C4-2B (cell line): ENCODE data around the gene KLF3.

Source experiments
- H3K27ac ChIP-seq: fragments of 450-650 bp; 2 replicates; pipeline ENCODE4 v1.5.1; 2017
- CTCF ChIP-seq: fragments of 450-650 bp; conservative IDR thresholded peaks from 2 replicates; pipeline ENCODE4 v1.5.1; 2017; ENCODE audit warnings: mild to moderate bottlenecking
- ZFX ChIP-seq: fragments of 450-650 bp; IDR thresholded peaks from 2 replicates; pipeline ENCODE4 v1.6.1; 2017

The KLF3 gene

GRCh38 chr4:38675146-38676121, 11.4 kb downstream of the KLF3 start:
- H3K27ac ChIP-seq: peak overlapping the region; percentile 95
- TF ChIP-seq ZFX (no peak), CTCF (peak; percentile 90)

GRCh38 chr4:38676986-38677385, 13.0 kb downstream of the KLF3 start:
- no peak for TF ChIP-seq ZFX
- TF ChIP-seq CTCF: no peak

GRCh38 chr4:38677441-38677840, 13.4 kb downstream of the KLF3 start:
- TF ChIP-seq CTCF: no peak
- no peak for TF ChIP-seq ZFX
- H3K27ac ChIP-seq: no peak overlapping the region

More at GRCh38 chr4:38676986-38677385, 13.0 kb downstream of the KLF3 start:
- no peak overlapping the region for H3K27ac ChIP-seq

- no peak overlapping the region for H3K27ac ChIP-seq
- no peak for TF ChIP-seq ZFX
- TF ChIP-seq CTCF: no peak
Measured at GRCh38 chr4:38678078-38678477, 14.1 kb downstream of the KLF3 start.

- no peak overlapping the region for H3K27ac ChIP-seq
- no peak for TF ChIP-seq CTCF
- TF ChIP-seq ZFX: no peak
Measured at GRCh38 chr4:38679921-38680320, 15.9 kb downstream of the KLF3 start.

GRCh38 chr4:38681281-38681991, 17.4 kb downstream of the KLF3 start:
- no peak overlapping the region for H3K27ac ChIP-seq

More at GRCh38 chr4:38681281-38681991, 17.4 kb downstream of the KLF3 start:
- TF ChIP-seq CTCF (no peak), ZFX (no peak)
